Jurkat, Clone E6-1 (cell line): Measurements from ENCODE around the gene TBP. TPM values are rescaled to one million over a fixed set of nuclear protein-coding genes. Genes with fewer than 3 reads are reported as not detected.
"Not testable (repeated sequence)": the region's sequence is repeated elsewhere in the genome, so short reads cannot be mapped to it uniquely, and the experiment has no call there.

ENCODE experiments used
- DNase-seq: peaks from one replicate; pipeline ENCODE4 v3.0.0-alpha.2; 2011; ENCODE audit warnings: low read depth, low spot score
- H3K4me3 ChIP-seq: 2 replicates; pipeline ENCODE4 v1.5.1; 2011; ENCODE audit warnings: mild to moderate bottlenecking, low read length, control low read depth, moderate library complexity
- polyA plus RNA-seq: library from polyadenylated mRNA; unstranded; fragments of >200 nt; gene quantifications from one replicate; pipeline ENCODE4 v1.2.1, GENCODE V29; 2012; ENCODE audit warnings: missing spikeins; ENCODE audit not compliant: insufficient read length, insufficient read depth

The TBP gene
- 37.0 TPM for polyA plus RNA-seq

- DNase-seq = peak; percentile 97
- H3K4me3 ChIP-seq = peak within 1 kb of the TSS; percentile 96
Measured at GRCh38 chr6:170554013-170554795, at the start of gene TBP. Gene TBP, plus strand, starts transcription at chr6:170554369. Its CDS starts 2,661 bp downstream, at chr6:170557030.

GRCh38 chr6:170504479-170504878 is 49.7 kb upstream of the TBP start:
- DNase-seq = no peak
- no peak overlapping the region for H3K4me3 ChIP-seq

DNA sequence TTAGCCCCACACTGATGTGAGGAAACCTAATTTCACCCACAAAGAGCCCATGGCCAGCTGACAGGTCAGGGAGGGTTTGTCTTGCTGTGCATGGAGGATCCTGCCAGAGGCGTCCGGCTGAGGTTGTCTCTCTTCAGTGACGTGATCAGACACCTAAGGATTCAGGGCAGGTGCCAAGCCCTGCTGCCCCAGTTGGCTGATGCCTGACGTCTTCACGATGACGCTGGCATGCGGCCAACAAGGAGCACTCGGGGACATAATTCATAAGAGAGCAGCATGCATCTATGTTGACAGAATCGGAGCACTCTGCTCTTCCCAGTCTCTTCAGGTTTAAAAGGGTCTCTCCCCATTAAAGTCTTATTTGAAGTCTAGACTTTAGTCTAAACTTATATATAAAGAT is 48.9 kb upstream of the TBP start:
- DNase-seq = no peak
- H3K4me3 ChIP-seq = no peak overlapping the region

- no peak for DNase-seq
- no peak overlapping the region for H3K4me3 ChIP-seq
Measured at GRCh38 chr6:170506446-170506845, 47.7 kb upstream of the TBP start.

GRCh38 chr6:170507728-170508127 is 46.4 kb upstream of the TBP start:
- DNase-seq, H3K4me3 ChIP-seq: not testable (repeated sequence)

DNA sequence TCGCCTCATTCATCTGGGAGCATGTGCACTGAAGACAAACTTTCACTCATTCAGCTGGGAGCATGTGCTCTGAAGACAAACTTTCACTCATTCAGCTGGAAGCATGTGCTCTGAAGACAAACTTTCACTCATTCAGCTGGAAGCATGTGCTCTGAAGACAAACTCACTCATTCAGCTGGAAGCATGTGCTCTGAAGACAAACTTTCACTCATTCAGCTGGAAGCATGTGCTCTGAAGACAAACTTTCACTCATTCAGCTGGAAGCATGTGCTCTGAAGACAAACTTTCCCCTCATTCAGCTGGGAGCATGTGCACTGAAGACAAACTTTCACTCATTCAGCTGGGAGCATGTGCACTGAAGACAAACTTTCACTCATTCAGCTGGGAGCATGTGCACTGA is 45.9 kb upstream of the TBP start:
- DNase-seq, H3K4me3 ChIP-seq: not testable (repeated sequence)

GRCh38 chr6:170508892-170509722 is 45.1 kb upstream of the TBP start:
- not testable (repeated sequence) for H3K4me3 ChIP-seq, DNase-seq

- H3K4me3 ChIP-seq = no peak overlapping the region
- no peak for DNase-seq
Measured at GRCh38 chr6:170509723-170510018, 44.5 kb upstream of the TBP start.

DNA sequence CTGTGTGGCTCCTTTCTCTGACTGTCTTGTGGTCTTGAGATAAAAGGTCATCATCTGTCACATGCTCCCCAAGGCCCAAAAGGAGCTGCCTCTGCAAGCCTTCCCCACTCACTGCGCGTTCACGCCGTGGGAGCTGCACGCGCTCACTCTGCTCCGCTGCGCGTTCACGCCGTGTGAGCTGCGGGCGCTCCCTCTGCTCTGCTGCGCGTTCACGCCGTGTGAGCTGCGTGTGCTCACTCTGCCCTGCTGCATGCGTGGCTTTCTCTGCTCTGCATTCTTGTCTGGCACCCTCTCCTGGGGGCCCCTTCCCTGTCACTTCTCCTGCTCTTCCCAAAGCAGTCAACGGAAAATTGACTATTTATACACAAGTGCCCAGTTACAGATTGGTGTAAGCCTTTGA is 43.5 kb upstream of the TBP start:
- no peak overlapping the region for H3K4me3 ChIP-seq
- no peak for DNase-seq

- DNase-seq = no peak
- H3K4me3 ChIP-seq = no peak overlapping the region
Measured at GRCh38 chr6:170512249-170512648, 41.9 kb upstream of the TBP start.

DNA sequence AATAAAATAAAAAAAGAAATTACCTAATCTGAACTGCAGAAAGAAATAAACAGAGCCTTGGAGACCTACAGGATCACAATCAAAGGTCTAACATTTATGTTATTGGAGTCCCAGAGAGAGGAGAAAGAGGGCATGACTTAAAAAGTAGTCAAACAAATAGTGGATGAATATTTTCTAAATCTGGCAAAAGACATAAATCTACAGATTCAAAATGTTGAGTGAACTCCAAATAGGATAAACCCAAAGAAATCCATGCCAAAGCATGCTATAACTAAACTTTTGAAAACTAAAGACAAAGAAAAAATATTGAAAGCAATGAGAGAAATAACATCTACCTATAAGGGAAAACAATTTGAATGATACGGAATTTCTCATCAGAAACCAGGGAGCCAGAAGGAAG is 39.3 kb upstream of the TBP start:
- H3K4me3 ChIP-seq = no peak overlapping the region

DNA sequence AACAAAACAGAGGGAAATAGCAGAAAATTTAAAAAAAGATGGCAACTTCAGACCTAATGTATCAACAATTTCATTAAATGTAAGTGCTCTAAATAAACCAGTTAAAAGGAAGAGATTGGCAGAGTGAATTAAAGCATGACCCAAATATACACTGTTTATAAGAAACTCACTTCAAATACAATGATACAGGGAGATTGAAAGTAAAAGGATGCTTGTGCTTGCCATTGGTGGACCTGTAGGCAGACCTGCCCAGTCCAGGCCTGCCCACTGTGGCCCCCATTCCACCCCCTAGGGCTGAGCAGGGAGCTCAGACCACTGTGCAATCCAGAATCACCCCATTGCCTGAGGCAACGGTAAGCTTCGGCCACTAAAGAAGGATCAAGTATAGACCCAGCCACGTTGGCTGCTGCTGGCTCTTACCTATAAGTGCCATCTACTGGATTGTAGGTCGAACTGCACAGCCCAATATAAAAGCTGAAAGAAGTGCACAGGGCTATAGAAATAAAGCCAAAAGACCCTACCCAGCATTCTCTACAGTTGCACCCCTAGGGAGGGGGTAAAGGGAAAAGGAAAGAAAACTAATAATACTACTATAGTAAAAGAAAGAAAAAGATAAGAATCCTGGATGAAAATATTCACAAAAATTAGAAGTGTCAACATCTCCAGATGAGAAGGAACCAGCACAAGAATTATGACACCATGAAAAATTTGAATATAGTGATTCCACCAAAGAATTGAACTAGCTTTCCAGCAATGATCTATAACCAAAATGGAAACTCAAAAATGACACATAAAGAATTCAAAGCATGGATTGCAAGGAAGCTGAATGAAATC is 37.2 kb upstream of the TBP start:
- peak; percentile 49 for DNase-seq
- no peak overlapping the region for H3K4me3 ChIP-seq

More for the DNA sequence above, 39.3 kb upstream of the TBP start:
- no peak for DNase-seq

- no peak for DNase-seq
- no peak overlapping the region for H3K4me3 ChIP-seq
Measured at GRCh38 chr6:170522565-170523183, 31.5 kb upstream of the TBP start.

DNA sequence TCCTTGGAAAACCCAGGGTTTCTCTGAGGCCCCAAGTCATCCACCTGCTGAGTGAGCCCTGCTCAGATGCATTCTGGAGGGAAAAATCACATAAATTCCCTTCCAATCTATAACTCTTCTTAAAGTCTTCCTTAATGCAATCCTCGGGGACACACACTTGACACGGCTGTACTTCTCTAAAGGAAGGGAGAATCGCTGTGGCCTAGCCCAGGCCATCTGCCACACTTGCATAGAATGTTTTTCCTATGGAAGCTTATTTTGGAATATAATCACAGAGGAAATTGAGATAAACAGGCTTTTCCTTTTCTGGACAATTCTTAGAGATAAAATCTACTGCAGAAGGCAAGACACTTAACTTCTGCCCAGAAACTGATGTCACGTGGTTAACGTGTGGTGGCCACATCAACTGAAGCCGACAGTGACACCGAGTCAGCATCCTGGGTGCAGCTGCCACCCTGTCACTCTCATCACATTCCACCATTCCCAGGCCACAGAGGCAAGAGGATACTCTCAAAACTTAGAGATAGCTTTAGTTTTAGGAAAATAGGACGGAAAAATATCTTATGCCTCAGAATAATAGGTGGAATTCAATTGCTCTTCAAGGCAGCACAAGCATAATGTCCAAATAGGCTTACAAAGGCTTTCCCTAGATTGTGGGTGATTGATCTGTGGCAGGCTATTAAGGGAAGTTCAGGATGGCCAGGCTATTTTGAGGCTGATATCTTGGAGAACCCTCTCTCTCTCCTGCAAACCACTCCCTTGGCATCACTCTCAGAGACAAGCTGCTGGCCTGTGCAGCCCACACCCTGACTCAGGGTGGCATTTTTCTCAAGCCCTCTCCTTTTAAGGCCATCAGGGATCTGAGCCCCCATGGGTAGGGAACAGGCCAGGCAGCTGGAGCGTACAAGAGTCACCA is 30.7 kb upstream of the TBP start:
- no peak overlapping the region for H3K4me3 ChIP-seq
- DNase-seq = no peak

- DNase-seq = no peak
- no peak overlapping the region for H3K4me3 ChIP-seq
Measured at GRCh38 chr6:170524172-170524502, 30.0 kb upstream of the TBP start.

- DNase-seq = no peak
- H3K4me3 ChIP-seq = no peak overlapping the region
Measured at GRCh38 chr6:170525795-170526194, 28.4 kb upstream of the TBP start.

DNA sequence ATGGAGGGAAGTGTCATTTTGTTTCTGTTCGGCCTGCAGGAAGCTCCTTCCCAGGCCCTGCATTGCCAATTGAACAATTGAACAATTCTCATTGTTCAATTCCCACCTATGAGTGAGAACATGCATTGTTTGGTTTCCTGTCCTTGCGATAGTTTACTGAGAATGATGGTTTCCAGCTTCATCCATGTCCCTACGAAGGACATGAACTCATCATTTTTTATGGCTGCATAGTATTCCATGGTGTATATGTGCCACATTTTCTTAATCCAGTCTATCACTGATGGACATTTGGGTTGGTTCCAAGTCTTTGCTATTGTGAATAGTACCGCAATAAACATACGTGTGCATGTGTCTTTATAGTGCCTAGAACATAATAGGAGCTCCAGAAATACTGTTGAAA is 26.2 kb upstream of the TBP start:
- not testable (repeated sequence) for DNase-seq, H3K4me3 ChIP-seq

DNA sequence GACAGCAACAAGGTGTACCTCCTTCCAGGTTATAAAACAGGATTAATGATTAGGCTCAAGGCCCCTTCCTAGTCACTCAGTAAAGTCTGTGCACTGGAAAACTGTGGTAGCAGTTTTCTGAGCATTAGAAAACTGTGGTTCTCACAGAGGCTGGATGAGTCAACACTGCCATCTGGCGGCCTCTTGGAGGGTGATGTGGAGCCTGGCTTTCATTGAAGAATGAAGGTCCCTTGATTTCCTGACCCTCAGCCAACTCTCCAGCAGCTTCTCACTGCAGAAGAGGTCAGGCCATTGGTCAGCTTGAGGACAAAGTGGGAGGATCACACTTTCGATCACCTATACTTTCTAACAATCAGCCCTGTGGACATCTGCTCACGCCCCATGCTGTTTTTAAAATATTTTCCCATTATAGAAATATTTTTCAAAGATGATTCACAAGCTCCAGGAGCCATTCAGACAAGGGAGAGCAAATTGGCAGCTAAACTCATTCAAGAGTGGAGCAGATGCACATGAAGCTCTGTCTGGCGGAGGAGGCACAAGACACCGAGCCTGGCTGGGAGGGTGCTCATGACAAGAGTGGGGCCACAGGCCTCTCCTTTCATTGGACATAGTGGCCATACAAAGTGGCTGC is 24.2 kb upstream of the TBP start:
- peak; percentile 47 for DNase-seq
- H3K4me3 ChIP-seq = no peak overlapping the region
